OCI-LY1 (cell line): ENCODE measurements around the gene SLC25A21.

Source experiments
- H2AFZ ChIP-seq: fragments of 200-600 bp; sonication (generic), shearing (Covaris generic); 2 replicates; pipeline ENCODE4 v1.6.0; 2014; ENCODE audit warnings: antibody characterized with exemption, mild to moderate bottlenecking, low read length
- H3F3A ChIP-seq: fragments of 200-600 bp; sonication (generic), shearing (Covaris generic); 2 replicates; pipeline ENCODE4 v1.6.0; 2014; ENCODE audit warnings: mild to moderate bottlenecking, antibody characterized with exemption, low read length, moderate library complexity; ENCODE audit not compliant: insufficient read depth
- H3K27ac ChIP-seq: fragments of 200-600 bp; sonication (generic); 2 replicates; pipeline ENCODE4 v1.5.1; 2014; ENCODE audit warnings: low read length, mixed run types, mild to moderate bottlenecking, low read depth; ENCODE audit not compliant: poor library complexity, severe bottlenecking
- H3K27me3 ChIP-seq: fragments of 200-600 bp; sonication (generic); 2 replicates; pipeline ENCODE4 v1.6.0; 2014; ENCODE audit warnings: antibody characterized with exemption, mild to moderate bottlenecking, low read length, moderate library complexity; ENCODE audit not compliant: insufficient read depth
- H3K36me3 ChIP-seq: fragments of 200-600 bp; sonication (generic); 2 replicates; pipeline ENCODE4 v1.6.1; 2014; ENCODE audit warnings: mild to moderate bottlenecking, antibody characterized with exemption, low read length, moderate library complexity, mixed read lengths; ENCODE audit not compliant: insufficient read depth
- H3K4me1 ChIP-seq: fragments of 200-600 bp; sonication (generic); 2 replicates; pipeline ENCODE4 v1.5.1; 2014; ENCODE audit warnings: mild to moderate bottlenecking, low read length, moderate library complexity; ENCODE audit not compliant: insufficient read depth, severe bottlenecking
- H3K4me2 ChIP-seq: fragments of 200-600 bp; sonication (generic), shearing (Covaris generic); 2 replicates; pipeline ENCODE4 v1.6.1; 2014; ENCODE audit warnings: low read length
- H3K4me3 ChIP-seq: fragments of 200-600 bp; sonication (generic); 2 replicates; pipeline ENCODE4 v1.5.1; 2014; ENCODE audit warnings: low read length, low read depth, mild to moderate bottlenecking, mixed read lengths; ENCODE audit not compliant: poor library complexity, severe bottlenecking
- H3K79me2 ChIP-seq: fragments of 200-600 bp; shearing (Covaris generic); 2 replicates; pipeline ENCODE4 v1.6.1; 2016; ENCODE audit warnings: mixed run types, low read length, mixed read lengths; ENCODE audit not compliant: insufficient read depth
- H3K9ac ChIP-seq: fragments of 200-600 bp; sonication (generic), shearing (Covaris generic); 2 replicates; pipeline ENCODE4 v1.6.1; 2014; ENCODE audit warnings: mild to moderate bottlenecking, low read length, mixed read lengths
- H3K9me2 ChIP-seq: fragments of 200-600 bp; sonication (generic), shearing (Covaris generic); 2 replicates; pipeline ENCODE4 v1.6.1; 2014; ENCODE audit warnings: low read depth, mild to moderate bottlenecking, low read length, mixed read lengths
- H3K9me3 ChIP-seq: fragments of 200-600 bp; shearing (Covaris generic); 2 replicates; pipeline ENCODE4 v1.6.1; 2014; ENCODE audit warnings: low read length, mixed read lengths
- H4K20me1 ChIP-seq: fragments of 200-600 bp; sonication (generic), shearing (Covaris generic); 2 replicates; pipeline ENCODE4 v1.6.0; 2016; ENCODE audit warnings: mild to moderate bottlenecking, low read length; ENCODE audit not compliant: insufficient read depth
- EZH2 ChIP-seq: fragments of 200-600 bp; sonication (generic), shearing (Covaris generic); IDR thresholded peaks from 2 replicates; pipeline ENCODE4 v1.8.0; 2017; ENCODE audit warnings: borderline replicate concordance, mixed run types, mild to moderate bottlenecking, antibody characterized with exemption, low read length, moderate library complexity, mixed read lengths
- TF ChIP-seq, protein P1 (sequence below): fragments of 200-600 bp; sonication (generic), shearing (Covaris generic); IDR thresholded peaks from 2 replicates; pipeline ENCODE4 v1.5.1; 2017; ENCODE audit warnings: mild to moderate bottlenecking, antibody characterized with exemption, low read length, moderate library complexity, mixed read lengths

SLC25A21 gene

DNA sequence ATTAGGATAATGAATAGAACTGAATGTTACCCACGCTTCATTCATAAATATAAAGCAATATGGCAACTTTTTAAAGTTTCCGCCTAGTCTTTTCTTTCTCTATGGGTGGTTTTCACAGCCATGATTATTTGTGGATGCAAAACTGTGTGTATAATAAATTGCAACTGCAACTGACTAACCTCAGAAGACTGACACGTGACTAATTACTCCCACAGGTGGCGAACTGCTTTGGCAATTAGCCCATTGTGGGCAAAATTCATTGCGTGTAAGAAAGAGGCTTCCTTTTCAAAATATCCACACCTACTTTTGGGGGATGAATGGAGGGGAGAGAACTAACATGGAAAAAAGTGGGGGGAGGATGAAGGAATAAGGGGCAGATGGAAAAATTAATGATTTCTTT, 79.0 kb downstream of the SLC25A21 start:
- Histone ChIP-seq H3K27me3 (no peaks in the 10 kb centered on the region), H4K20me1 (no peaks in the 10 kb centered on the region), H3K27ac (no peak overlapping the region), H3K79me2 (no peaks in the 10 kb centered on the region), H3K9ac (no peak overlapping the region), H3K9me3 (no peaks in the 10 kb centered on the region), H2AFZ (no peak overlapping the region), H3K36me3 (no peaks in the 10 kb centered on the region), H3K4me3 (no peak overlapping the region), H3K9me2 (no peaks in the 10 kb centered on the region), H3K4me2 (no peak overlapping the region), H3K4me1 (no peaks in the 10 kb centered on the region), H3F3A (no peaks in the 10 kb centered on the region)
- TF ChIP-seq EZH2 = no peak
- TF ChIP-seq, protein P1, sequence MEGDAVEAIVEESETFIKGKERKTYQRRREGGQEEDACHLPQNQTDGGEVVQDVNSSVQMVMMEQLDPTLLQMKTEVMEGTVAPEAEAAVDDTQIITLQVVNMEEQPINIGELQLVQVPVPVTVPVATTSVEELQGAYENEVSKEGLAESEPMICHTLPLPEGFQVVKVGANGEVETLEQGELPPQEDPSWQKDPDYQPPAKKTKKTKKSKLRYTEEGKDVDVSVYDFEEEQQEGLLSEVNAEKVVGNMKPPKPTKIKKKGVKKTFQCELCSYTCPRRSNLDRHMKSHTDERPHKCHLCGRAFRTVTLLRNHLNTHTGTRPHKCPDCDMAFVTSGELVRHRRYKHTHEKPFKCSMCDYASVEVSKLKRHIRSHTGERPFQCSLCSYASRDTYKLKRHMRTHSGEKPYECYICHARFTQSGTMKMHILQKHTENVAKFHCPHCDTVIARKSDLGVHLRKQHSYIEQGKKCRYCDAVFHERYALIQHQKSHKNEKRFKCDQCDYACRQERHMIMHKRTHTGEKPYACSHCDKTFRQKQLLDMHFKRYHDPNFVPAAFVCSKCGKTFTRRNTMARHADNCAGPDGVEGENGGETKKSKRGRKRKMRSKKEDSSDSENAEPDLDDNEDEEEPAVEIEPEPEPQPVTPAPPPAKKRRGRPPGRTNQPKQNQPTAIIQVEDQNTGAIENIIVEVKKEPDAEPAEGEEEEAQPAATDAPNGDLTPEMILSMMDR = no peak

DNA sequence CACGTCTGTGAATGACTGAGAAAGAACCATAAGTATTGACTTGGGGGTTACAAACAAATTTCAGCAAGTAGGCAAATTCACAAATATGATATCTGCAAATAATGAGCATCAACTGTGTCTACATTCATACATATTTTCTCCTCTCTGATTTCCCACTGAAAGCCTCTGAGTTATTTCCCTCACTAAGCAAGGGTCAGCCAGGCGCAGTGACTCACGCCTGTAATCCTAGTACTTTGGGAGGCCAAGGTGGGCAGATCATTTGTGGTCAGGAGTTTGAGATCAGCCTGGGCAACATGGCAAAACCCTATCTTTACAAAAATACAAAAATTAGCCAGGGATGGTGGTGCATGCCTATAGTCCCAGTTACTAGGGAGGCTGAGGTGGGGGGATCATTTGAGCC, 80.8 kb downstream of the SLC25A21 start:
- no peaks in the 10 kb centered on the region for H4K20me1 ChIP-seq
- H3K4me1 ChIP-seq = no peaks in the 10 kb centered on the region
- H2AFZ ChIP-seq = no peak overlapping the region
- H3K79me2 ChIP-seq = no peaks in the 10 kb centered on the region
- H3K9me2 ChIP-seq = no peaks in the 10 kb centered on the region
- no peaks in the 10 kb centered on the region for H3K9me3 ChIP-seq
- no peak overlapping the region for H3K27ac ChIP-seq
- H3F3A ChIP-seq = no peaks in the 10 kb centered on the region
- H3K27me3 ChIP-seq = no peaks in the 10 kb centered on the region
- H3K9ac ChIP-seq = no peak overlapping the region
- no peak for TF ChIP-seq EZH2
- TF ChIP-seq, protein P1 = no peak
- H3K36me3 ChIP-seq = no peaks in the 10 kb centered on the region
- H3K4me2 ChIP-seq = no peak overlapping the region
- no peak overlapping the region for H3K4me3 ChIP-seq

DNA sequence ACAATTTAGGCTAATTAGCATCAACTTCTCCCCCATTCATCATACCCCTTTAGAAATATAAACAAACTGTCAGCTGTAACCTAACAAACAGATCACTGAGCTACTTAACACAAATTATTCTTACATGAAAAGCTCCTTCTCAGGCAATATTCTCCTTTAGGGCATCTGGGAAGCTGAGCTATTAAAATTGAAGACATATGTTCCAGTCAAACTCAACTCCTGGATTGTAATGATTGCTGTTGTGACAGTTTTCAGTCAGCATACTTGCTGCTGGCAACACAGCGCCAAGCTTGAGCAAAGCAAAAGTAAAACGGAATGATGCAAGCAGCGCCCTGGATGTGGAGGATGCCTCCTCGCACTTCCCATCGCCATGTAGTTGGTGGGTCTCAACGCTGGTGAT, 82.4 kb downstream of the SLC25A21 start:
- Histone ChIP-seq H3K4me3 (no peak overlapping the region), H2AFZ (no peak overlapping the region), H3F3A (no peaks in the 10 kb centered on the region), H3K4me2 (no peak overlapping the region), H3K9ac (no peak overlapping the region), H3K79me2 (no peaks in the 10 kb centered on the region), H3K27me3 (no peaks in the 10 kb centered on the region), H3K36me3 (no peaks in the 10 kb centered on the region), H4K20me1 (no peaks in the 10 kb centered on the region), H3K27ac (no peak overlapping the region), H3K9me2 (no peaks in the 10 kb centered on the region), H3K9me3 (no peaks in the 10 kb centered on the region), H3K4me1 (no peaks in the 10 kb centered on the region)
- TF ChIP-seq, protein P1 = no peak
- no peak for TF ChIP-seq EZH2
